Right kidney (tissue), 1 donor: ENCODE data around the gene NBAS.

ENCODE experiments used
- DNase-seq: peaks from one replicate; pipeline ENCODE4 v3.0.0-alpha.2; 2016

The NBAS gene

DNA sequence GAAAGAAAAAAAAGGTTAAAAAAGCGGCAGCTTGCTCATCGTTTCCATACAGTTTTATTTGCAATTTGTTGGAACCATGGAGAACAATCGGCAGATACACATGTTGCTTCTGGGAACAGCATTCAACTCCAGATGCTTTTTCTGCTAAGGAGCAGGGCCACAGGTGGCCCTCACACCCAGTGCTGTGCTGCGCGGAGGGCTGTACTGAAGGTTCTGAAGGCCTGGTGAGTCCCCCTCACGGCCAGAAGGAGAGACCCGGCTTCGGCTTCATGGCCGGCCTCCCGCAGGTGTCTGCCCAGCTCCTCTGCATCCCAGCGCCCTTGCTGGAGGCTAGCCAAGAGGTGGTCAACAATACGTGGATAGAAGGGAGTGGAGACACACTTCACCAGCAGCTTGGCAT lies 394.3 kb downstream of the NBAS start:
- no peak for DNase-seq

DNA sequence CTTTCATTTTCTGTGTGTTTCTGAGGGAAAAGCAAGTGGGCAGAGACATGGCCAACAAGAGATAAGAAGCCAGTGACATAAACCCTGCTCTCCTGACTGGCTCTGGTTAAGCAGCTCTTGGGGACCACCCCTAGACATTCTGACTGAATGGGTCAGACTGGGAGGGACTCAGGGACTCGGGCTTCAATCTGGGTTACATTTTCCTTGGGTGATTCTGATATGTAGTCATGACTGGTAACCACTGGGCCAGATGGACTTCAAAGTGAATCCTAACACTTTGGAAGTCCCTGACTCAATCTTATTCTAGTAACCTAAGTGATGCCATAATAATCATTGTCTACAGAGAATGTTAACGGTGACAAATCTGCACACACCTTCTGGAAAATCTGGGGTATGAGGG lies 397.8 kb downstream of the NBAS start:
- no peak for DNase-seq

DNA sequence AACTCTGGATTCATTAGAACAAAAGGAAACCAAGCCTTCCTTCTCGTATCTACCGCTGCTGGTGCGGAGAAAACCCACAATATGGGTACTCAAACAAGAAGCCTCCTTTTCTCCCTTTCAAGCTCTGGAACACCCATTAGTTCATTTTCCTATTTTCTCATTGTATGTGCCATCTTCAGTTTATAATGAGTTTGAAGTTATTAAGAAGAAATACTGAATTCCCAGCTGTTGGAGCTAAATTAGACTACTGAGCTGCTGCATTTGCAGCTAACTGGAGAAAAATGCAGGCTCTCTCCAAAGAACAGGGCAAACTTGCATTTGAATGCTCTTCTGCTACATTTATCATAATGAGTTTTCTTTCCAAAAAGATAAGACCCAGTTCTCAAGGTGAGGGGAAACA lies 398.5 kb downstream of the NBAS start:
- no peak for DNase-seq

DNA sequence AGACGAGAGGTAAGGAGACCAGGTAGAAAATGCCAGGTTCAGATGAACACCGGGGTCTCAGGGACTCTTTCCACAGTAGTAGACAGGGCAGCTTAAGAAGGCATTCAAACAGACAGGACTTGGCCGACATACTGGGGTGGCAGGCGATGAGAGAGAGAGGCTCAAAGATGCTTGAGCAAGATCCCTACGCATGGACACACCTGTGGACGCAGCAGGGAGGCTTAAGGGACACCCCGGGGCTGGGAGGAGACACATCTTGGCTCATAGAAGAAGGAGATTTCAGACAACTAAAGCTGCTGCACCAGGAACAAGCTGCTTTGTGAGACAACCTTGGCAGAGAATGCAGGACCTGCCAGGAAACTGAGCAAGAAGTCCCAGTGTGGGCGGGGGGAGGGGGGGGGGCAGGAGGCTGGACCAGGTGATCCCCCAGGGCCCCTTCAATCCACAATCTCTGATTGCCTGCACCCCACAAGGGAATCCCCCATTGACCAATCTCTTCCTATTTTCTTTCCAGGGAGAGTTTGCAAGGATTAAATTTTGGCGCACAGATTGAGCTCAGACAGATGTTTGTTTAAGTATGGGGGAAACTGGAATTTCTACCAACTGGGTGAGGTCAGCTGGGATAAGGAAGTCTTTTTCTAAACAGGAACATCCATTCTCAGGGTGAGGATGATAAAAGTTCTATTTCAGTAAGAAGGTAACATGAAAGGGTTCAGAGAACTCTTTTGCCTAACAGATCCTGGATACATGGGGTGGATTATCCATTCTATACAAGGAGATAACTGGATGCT lies 400.7 kb downstream of the NBAS start:
- no peak for DNase-seq

DNA sequence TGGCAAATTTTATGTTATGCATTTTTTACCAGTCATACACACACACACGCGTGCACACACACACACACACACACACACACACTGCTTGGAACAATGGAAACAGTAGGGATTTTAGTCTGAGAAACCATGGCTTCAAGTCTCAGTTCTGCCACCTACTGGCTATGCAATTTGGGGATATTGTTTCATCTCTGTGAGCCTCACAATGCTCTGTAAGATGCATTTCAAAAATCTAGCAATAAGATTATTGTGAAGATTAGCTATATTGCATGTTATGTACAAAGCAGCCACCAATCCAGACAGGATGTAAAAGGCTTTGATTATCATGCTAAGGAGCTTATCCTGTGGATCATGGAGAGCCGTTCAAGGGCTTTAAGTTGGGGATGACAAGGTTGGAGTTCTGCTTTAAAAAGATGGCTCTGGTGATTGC lies 401.4 kb downstream of the NBAS start:
- DNase-seq = no peak

DNA sequence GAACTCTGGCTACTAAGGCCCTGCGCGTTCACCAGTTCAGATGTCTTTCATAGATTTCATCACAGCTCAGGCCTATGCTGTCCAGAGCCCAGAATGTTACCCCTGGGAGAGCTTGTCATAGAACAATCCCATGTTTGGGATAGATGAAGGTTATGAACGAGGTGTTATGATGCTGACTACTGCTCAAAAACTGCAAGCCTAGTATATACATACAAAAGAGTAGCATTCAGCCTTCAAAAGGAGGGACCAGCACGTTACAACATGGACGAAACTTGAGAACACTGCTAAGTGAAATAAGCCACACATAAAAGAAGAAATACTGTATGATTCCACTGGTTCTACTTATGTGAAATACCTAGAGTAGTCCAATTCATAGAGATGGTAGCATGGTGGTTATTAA lies 401.9 kb downstream of the NBAS start:
- DNase-seq = no peak

DNA sequence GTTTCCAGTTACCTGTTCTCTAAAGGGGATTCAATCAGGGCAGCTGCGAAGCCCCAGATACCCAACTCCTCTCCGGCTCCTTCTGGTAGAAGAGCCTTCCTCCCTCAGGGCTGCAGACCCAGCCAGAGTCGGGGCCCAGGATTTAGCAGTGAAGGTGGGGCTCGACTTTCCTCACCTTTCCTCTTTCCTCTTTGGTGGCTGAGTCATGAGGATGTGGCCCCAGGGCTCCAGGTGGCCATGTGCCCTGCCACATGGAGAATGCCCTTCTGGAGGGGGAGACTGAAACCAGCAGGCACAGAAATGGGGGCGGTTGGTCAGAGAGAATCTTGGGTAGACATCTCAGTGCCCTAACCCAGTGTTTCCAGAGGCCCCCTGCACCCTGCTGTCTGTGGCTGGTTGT lies 402.6 kb downstream of the NBAS start:
- DNase-seq = no peak

DNA sequence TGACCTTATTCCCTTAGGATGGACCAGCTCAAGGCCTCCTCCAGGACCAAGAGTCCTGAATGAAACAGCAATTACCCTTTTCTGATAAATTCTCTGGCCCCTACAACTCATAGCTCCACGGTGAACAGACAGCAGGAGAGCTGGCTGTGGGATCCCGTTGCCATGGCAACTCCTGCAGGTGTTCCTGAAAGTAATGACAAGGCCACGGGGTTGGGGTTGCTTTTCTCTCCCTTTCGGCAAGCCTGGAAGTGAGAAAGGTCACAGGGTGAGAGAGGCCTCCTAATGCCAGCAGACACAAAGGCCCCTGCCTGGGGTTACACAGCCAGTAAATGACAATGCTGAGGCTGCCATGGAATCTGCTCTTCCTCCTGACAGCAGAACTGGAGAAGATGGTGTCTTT lies 403.0 kb downstream of the NBAS start:
- DNase-seq = no peak

DNA sequence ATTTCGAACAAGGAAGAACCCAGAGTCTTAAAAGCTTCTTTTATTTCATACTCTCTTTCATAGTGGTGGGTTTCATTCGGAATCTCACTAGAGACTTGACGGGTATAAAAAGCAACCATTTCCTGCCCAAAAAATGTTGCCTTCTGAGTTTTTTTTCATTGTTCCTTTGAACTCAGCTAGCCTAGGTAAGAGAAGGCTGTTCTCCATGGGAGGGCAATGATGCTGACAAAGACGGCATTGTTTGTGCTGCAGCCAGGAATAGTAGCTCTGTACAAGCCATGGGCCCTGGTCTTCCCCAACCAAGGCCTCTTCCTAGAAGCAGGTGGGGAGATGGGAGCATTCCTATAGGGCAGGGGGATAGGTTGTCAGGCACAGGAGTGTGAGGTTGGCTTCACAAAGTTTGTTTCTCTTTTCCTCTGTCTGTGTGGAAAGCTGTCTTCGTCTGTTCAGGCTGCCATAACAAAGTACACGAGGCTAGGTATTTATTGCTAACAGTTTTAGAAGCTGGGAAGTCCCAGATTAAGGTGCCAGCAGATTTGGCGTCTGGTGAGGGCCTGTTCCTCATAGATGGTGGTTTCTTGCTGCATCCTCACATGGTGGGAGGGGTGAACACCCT lies 405.1 kb downstream of the NBAS start:
- no peak for DNase-seq

DNA sequence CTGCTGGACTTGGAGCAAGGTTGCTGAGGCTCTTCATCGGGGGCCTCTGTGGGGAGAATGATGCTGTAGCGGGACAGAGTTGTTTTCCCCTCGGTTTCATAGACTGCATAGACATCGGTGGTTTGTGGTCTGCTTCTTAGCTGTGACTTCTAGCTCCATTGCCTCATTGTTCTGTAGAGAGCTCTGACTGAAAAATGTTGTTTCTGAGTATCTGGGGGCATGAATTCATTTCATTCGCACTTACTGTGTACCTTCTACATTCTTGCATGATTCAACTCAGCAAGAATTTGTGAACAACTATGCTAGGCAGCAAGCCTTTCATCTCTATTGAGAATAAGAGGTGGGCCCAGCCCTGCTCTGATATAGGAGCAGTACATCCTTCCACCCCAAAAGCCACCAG lies 406.8 kb downstream of the NBAS start:
- no peak for DNase-seq

DNA sequence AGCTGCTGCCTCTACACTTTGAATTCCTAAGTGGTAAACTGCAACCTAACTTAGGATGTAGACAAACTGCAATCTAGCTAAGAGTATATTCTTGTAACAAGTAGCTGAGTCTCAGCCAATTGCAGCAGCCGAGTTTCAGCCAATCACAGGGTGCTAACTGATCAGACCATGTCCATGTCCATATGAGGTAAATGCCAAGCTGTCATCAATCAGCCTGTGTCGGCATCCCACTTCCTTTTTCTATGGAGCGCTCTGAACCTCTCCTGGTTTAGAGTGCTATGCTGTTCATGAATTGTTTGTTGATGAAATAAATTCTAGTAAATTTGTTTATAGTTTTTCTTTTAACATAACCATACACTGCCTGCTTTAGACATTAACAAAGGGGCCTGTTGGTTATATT lies 408.8 kb downstream of the NBAS start:
- no peak for DNase-seq

DNA sequence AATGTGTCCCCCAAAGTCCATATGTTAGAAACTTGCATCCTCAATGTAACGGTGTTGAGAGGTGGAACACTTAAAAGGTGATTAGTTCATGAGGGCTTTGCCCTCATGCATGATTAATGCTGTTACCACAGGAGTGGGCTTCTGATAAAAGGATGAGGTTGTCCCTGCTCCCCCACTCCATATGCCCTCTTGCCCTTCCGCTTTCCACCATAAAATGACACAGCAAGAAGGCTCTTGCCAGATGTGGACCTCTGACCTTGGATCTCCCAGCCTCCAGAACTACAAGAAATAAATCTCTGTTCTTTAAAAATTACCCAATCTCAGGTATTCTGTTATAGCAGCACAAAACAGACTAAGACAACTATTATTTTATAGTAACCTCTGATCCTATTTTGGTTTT lies 412.1 kb downstream of the NBAS start:
- DNase-seq = no peak

DNA sequence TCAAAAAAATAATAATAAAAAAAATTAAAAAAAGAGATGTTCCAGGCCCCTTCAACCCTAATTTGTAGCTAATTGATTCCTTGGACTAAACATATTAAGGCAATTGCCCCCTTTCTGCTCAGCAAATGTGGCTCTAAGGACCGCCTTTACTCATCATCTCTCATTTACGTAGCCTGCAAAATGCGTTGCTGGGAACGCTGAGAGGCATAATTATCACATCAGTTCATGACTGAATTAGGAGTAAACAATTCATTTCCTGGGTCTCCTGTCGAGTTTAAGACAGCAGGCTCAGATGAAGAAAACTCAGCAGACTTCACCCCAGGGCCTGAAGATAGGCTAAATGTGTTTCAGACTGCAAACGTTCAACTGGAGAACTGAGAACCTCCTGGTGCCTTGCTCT lies 413.5 kb downstream of the NBAS start:
- no peak for DNase-seq

DNA sequence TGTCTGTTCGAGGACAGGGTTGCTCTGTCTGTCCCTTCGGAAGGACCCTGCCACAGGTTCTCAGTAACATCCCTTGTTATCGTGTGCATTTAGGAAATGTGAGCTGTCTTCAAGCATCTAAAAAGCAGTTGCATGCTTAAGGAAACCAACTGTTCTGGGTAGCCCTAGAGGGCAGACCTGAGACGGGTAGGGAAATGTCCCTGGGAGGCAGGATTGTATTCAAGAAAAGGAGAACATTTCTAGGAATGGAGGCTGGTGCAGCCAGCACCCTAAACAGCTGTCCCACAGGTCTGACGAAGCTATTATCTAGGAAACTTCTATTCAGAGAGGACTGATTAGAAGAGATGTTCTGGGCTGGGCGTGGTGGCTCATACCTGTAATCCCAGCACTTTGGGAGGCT lies 414.2 kb downstream of the NBAS start:
- DNase-seq = no peak

DNA sequence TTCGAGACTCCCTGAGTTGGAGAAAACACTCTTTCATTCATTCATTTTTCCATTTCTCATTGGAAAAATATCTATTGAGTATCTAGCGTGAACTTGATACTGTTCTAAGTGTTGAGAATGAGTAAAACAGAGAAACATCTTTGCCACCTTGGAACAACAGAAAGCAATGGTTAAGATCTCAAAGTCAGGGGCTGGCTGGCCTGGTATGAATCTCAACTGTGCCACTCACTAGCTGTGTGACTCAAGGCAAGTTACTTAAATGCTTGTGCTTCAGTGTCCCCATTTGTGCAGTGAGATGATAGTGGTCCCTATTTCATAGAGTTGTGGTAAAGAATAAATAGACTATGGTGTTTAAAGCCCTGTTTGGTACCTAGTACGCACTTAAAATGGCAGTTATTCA lies 415.2 kb downstream of the NBAS start:
- no peak for DNase-seq

DNA sequence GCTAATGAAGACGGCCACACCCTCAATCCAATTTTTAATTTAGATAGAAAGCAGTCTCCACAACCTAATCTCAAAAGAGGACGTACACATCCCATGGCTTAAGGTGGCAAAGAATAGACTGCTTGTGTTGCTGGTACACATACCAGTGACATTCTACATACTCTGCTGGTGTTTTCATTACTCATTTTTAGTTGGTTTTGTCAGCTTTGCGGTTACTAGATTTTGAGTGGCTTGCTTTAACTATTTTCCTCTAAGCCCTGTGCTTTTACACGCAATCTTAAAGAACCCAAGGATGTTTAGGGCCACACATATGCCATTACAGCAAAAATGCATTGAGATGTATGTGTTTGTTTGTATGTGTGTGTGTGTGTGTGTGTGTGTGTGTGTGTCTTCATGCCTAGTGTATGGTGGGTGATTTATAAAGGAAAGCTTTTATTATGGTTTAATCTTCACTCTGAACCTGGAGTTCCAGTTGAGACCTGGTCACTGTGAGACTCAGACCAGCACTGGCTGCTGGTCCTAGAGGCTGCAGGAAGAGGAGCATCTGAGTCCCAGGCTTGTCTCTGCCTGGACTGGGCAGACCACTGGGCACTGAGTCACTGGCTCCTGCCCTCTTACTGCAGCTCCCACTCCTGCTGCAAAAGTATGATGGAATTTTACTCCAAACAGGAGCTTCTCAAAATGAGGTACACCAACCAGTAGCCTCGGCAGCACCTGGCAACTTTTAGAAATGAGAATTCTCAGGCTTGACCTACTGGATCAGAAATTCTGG lies 415.9 kb downstream of the NBAS start:
- DNase-seq = no peak

DNA sequence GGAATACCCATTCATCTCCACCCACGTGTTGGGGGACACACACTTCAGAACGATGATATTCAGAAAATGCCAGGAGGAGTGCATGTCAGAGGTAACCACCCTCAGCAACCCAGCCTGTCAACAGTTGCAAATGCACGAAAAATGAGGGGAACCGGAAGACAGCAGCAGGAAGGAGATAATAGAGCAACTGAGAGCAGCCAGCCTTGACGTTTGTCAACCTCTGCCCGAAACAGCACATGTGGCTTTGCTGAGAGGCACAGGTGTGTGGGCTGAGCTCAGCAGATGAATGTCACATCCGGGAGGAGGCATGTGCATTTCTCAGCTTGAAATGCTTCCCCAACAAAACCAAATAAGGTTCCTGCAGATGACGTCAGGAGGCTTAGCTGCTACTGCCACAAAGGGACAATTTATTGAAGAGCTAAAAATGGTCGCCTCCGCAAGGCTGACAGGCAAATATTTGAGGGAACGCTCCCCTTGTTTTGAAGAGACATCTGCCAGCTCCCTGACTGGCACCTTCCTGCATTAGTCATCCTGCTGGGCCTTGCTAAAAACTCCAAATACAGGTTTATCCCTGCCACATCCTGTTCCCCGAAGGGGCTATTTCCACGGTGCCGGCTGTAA lies 419.0 kb downstream of the NBAS start:
- DNase-seq = no peak

DNA sequence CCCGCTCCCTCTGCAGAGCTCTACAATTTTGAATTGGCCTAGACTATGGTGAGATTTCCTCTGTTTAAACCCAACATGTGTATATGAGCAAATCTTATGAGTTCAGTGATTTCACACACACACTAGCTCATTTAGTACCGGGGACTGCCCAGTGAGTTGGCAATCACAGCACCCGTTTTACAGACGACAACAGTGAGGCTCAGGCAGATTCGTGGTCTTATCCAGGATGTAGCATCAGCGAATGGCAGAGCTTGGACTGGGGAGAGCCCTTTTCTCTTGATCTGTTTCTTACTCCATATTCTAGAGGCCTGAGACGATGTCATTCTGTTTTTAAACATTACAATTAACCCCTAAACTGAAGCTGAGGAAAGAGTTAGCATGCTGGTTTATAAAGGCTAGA lies 419.9 kb downstream of the NBAS start:
- no peak for DNase-seq

DNA sequence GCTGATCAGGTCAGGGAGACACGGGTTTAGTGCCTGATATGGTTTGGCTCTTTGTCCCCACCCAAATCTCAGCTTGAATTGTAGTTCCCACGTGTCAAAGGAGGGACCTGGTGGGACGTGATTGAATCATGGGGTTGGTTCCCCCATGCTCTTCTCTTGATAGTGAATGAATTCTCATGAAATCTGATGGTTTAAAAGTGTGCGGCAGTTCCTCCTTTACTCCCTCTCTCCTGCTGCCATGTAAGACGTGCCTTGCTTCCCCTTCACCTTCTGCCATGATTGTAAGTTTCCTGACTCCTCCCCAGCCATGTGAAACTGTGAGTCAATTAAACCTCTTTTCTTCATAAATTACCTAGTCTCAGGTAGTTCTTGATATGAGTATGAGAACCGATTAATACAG lies 424.5 kb downstream of the NBAS start:
- no peak for DNase-seq

DNA sequence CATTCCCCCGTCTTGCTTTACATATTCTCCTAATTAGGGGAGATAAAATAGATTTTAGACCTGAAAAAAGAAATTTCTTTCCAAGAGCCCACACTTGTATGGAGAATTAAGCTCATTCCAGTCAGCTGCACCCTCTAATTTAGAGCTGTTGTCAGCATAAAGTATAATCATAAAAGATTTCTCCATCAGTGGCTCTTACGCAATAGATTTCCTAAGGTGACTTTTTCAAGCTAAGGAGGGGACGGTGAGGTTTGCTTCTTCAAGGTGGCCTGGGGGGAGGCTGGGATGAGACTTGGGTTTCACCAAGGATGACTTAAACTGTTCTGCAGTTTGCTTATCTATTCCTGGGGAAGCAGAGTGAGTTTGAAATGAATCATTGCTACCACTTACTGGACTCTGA lies 426.2 kb downstream of the NBAS start:
- DNase-seq = no peak

DNA sequence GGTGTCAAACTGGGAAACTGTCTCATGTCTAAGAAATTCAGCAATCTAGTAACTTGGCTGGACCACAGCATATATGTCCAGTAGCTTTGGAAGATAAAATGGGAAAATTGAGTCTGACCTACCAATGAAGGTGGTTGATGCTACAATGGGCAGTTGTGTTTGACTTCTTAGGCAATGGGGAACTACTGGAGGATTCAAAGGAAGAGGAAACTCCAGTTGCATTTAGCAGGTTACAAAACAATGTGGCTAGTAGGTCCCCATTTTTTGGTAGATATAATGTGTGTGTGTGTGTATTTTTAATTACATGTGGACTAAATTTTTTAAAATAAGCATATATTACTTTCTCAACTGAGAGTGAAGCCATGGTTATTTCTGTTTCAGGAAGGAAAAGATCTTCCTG lies 427.7 kb downstream of the NBAS start:
- no peak for DNase-seq

DNA sequence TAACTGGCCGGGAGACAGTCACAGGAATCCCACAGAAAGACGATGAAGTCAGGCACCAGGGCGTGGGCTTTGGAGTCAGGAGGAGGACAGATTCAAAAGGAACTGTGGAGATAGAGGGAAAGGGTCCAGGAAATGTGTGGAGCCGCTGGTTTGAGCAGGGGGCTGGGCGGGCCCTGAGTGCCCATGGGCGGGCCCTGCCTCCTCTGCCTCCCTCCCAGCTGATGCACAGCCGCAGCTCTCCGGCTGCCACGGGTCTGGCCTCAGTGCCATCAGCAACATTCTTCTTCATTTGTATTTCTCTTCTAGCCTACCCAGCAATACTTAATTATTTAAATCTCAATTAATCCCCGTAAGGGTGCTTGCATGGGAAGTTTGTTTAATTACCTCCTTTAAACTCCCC lies 432.3 kb downstream of the NBAS start:
- DNase-seq = peak; percentile 12

DNA sequence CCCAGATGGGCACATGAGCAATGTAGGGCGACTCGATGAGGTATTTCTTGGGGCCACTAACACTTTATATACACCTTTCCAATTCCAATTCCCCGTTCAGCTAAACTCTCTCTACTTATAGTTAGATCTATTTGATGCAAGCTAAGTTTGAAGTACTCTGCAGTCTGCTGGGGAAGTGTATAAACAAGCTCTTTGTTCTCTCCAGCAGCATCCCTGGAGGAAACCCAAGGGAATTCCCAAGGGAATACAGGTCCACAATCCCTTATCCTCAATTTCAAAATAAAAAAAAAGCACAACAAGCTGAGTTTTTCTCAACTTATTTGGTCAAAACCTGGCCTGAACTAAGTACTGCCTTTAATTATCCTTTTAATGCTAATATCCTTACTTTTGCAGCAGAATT lies 433.3 kb downstream of the NBAS start:
- peak; percentile 6 for DNase-seq
